GM19452 (cell line): Measurements from ENCODE around the gene GBP2.
A peak's percentile ranks its signal among the peaks of the same experiment; 100 is the strongest.
"Not testable (repeated sequence)": the region's sequence is repeated elsewhere in the genome, so short reads cannot be mapped to it uniquely, and the experiment has no call there.

Source experiments
- ATAC-seq: cut with Tn5 transposase; IDR thresholded peaks from one replicate; pipeline ENCODE4 v1.9.1; 2021; ENCODE audit not compliant: unreplicated experiment

The GBP2 gene

GRCh38 chr1:89125913-89126580 is at the start of gene GBP2:
Gene GBP2 (minus strand): TSS chr1:89126114. CDS start chr1:89121966, 4,148 bp downstream.
- peak; percentile 72 for ATAC-seq

- no peak for ATAC-seq
Measured at GRCh38 chr1:89174491-89174890, 48.6 kb upstream of the GBP2 start.

- no peak for ATAC-seq
Measured at GRCh38 chr1:89172468-89173143, 46.7 kb upstream of the GBP2 start.

GRCh38 chr1:89171067-89171438 is 45.1 kb upstream of the GBP2 start:
- no peak for ATAC-seq

- no peak for ATAC-seq
Measured at GRCh38 chr1:89170170-89171066, 44.5 kb upstream of the GBP2 start.

- no peak for ATAC-seq
Measured at GRCh38 chr1:89169166-89169565, 43.3 kb upstream of the GBP2 start.

- ATAC-seq: no peak
Measured at GRCh38 chr1:89167590-89168230, 41.8 kb upstream of the GBP2 start.

GRCh38 chr1:89166705-89167104 is 40.8 kb upstream of the GBP2 start:
- ATAC-seq: no peak

GRCh38 chr1:89165811-89166210 is 39.9 kb upstream of the GBP2 start:
- ATAC-seq: no peak

GRCh38 chr1:89151047-89151446 is 25.1 kb upstream of the GBP2 start:
- ATAC-seq: no peak

GRCh38 chr1:89149976-89150375 is 24.1 kb upstream of the GBP2 start:
- no peak for ATAC-seq

GRCh38 chr1:89149229-89149628 is 23.3 kb upstream of the GBP2 start:
- no peak for ATAC-seq

- ATAC-seq: no peak
Measured at GRCh38 chr1:89147678-89148658, 22.1 kb upstream of the GBP2 start.

- ATAC-seq: no peak
Measured at GRCh38 chr1:89146721-89147120, 20.8 kb upstream of the GBP2 start.

- ATAC-seq: no peak
Measured at GRCh38 chr1:89143484-89143883, 17.6 kb upstream of the GBP2 start.

GRCh38 chr1:89142160-89142559 is 16.2 kb upstream of the GBP2 start:
- no peak for ATAC-seq

- no peak for ATAC-seq
Measured at GRCh38 chr1:89133747-89134146, 7.8 kb upstream of the GBP2 start.

GRCh38 chr1:89130716-89131115 is 4.8 kb upstream of the GBP2 start:
- no peak for ATAC-seq

GRCh38 chr1:89129911-89130310 is 4.0 kb upstream of the GBP2 start:
- ATAC-seq: no peak

- not testable (repeated sequence) for ATAC-seq
Measured at GRCh38 chr1:89128003-89128458, 2.1 kb upstream of the GBP2 start.
